Mesenteric fat pad (tissue), 1 donor: ENCODE results near the gene MBOAT2. TPM values are rescaled to one million over a fixed set of nuclear protein-coding genes. Genes with fewer than 3 reads are reported as not detected.
"Not testable (repeated sequence)": the region's sequence is repeated elsewhere in the genome, so short reads cannot be mapped to it uniquely, and the experiment has no call there.

ENCODE experiments used
- DNase-seq: peaks from one replicate; pipeline ENCODE4 v3.0.0-alpha.2; 2020; ENCODE audit warnings: low spot score
- total RNA-seq: library from RNA; stranded (reverse); fragmentation: NEBNext Ultra II Directional; extraction: Animal tissue kit (Norgen Biotek cat#: 25700); gene quantifications from one replicate; pipeline ENCODE4 v1.2.1, GENCODE V29; 2021
- donor health status: DM: yes; HTN: yes; CAD: no.

MBOAT2 gene
- total RNA-seq, 1 donor from 2014 or later: 5.5 TPM

DNA sequence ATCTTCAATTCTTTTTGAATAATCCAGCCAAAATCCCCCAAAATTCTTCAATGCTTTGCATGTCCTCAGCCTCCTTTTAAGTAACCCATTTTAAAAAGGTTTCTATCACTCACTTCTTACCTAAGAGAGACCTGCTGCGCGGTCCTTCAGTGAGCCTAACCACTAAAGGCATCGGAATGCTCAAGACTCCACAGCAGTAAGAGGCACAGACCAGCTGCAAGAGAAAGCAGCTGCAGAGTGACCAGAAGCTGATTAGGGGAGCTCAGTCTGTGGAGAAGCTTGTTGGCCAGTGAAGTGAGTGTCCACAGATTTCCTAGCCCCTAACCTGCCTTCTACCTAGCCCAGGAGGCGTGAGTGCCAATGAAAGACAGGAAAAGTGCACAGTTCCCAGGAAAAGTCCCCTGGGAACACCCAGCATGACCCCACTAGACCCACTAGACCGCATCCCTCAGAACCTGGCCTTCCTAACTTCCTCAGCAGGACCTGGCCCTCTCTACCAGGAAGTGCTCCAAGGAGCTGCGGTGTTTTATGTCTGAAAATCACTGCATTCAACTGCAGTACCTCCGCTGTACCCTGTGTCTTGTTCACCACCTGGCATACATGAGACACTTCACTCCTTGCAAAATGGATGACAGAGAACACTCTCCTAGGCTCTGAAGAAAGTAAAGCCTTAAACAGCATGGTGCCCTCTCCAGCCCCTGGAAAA is 10.1 kb downstream of the MBOAT2 start:
- no peak for DNase-seq

DNA sequence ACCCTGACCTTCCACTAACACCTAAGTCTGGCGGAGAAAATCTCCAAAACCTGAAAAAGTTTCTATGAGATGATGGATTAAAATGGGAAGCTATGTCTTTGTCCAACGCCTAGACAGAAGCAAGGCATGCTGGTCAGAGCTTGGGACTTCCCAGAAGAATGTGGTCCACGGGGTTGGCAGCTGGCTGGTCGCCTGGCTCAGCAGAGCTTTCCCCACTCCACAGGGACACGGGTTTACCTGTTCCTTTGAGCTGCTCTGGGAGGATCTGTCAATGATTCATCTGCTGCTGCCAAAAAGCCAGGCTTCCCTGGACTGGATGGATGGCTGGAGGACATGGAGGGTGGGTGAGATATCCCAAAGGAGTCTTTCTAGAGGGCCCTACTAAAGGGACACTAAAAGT is 10.8 kb downstream of the MBOAT2 start:
- DNase-seq: no peak

DNA sequence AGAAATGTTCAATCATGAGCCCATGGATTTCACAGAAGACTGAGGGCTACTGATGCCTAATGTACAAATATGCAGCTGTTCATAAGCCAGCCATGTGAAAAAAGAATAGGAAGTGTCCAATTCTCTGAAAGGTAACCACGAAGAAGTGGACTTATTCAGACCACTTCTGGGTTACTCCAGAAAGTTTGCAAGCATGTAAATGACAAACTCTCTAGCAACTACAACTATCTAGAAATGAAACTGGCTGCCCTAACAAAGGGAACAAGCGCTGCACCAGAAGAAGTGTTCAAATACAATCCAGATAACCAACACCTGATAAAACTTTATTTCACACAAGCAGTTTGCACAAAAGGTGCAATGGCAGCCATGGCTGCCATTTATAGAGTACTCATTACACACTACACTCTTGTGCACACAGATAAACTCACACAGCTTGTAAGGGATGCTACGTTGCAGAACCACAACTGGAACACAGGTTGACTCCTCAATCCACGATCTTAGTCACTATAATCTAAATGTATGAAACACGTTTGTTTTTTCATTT is 13.9 kb downstream of the MBOAT2 start:
- DNase-seq: no peak

DNA sequence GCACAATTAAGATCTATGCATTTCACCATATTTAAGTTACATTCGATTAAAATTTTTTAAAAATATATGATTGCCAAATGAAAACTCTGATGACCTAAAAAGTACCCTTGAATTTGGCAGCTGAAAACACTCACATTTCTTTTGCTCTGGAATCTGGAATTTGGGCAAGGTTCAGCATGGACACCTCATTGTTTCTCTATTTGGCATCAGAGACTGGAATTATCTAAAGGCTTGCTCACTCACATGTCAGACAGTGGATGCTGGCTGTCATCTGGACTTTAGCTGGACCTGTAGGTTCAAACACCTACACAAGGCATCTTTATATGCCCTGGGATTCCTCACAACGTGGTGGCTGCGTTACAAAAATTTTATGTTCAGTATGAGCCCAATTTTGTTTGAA is 16.1 kb downstream of the MBOAT2 start:
- no peak for DNase-seq

DNA sequence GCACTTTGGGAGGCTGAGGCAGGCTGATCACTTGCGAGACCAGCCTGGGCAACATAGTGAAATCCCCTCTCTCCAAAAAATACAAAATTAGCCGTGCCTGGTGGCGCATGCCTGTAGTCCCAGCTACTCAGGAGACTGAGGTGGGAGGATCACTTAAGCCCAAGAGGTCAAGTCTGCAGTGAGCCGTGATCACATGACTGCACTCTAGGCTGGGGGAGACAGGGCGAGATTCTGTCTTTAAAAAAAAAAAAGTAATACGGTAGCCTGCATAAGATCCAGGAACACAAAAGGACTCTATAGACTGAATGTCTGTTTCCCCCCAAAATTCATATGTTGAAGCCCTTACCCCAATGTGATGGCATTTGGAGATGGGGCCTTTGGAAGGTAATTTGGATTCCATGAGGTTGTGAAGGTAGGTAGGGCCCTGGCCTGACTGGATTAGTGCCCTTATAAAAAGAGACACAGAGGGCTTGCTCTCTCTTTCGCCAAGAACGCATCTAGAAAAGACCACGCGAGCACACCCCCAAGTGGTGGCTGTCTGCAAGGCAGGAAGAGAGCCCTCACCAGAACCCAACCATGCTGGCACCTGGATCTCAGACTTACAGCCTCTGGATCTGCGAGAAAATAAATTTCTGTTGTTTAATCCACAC is 17.0 kb downstream of the MBOAT2 start:
- DNase-seq: no peak

DNA sequence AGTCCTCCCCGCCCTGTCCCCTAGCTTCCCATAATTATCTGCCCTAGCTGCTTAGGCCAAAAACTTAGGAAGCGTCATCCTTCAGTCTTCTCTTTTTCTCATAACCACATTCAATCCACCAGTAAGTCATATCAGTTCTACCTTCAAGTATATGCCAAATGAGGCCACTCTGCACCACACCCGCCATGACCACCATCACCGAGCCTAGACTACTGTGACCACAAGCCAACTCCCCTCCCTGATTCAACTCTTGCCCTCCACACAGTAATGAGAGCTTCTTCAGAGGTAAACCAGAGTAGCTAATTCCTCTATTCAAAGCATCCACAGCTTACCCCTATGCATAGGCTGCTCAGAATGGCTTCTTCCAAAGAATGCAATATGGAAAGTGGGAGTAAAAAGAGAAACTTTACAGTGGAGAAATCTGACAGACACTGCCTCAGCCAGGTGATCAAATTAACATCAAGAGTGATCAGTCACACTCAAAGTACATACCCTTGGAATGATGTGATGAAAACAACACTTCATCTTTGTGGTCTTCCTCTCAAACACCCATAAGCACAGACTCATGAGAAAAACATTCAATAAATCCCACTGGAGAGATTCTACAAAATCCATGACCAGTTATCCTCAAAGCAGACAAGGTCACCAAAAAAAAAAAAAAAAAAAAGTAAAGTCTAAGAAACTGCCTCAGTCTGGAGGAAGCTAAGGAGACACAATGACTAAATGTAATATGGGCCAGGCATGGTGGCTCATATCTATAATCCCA is 17.7 kb downstream of the MBOAT2 start:
- DNase-seq: no peak

DNA sequence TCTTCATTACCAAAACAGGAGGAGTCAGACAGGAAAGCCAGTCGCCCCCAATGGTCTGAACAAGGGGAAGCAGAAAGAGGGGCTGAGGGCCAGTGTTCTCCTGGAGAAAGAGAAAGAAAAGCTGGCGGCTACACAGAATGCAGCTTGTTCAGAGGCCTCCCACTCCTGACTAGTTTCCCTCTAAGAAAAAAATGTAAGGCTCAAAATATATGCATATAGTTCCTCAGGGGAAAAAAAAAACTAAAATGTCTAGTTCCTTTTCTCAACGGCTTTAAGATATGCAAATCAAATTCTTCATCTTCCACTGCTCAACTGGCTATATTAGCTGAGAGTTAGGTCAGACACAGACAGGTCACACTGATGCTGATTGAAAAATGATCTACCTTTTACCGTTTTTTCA is 18.6 kb downstream of the MBOAT2 start:
- no peak for DNase-seq

DNA sequence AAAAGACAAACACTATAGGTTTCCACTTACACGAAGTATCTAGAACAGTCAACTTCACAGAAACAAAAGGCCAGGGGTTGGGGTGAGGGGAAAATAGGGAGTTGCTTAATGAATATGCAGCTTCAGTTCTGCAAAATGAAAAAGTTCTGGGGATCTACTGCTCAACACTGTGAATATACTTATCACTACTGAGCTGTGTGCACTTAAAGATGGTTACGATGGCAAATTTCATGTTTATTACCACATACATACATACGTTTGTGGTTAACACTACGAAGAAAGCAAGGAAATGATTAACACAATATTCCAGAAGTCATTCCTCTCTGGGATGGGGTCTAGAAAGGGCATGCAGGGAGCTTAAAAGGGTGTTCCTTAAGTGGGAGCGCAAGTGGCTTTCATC is 19.3 kb downstream of the MBOAT2 start:
- no peak for DNase-seq

DNA sequence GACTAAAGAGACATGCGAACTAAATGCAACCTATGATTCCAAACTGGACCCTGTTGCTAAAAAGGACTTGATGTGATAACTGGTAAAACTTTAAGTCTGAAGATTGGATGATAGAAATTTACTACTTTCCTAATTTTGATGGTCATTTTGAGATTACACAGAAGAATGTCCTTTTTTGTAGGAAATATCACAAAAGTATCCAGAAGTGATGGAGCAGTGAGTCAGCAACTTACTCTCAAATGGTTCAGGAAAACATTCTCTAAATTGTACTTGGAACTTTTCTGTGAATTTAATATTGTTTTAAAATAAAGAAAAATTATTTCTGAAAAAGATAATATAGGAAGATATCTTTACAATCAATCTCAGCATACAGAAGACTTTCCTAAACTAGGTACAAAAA is 19.9 kb downstream of the MBOAT2 start:
- DNase-seq: no peak

DNA sequence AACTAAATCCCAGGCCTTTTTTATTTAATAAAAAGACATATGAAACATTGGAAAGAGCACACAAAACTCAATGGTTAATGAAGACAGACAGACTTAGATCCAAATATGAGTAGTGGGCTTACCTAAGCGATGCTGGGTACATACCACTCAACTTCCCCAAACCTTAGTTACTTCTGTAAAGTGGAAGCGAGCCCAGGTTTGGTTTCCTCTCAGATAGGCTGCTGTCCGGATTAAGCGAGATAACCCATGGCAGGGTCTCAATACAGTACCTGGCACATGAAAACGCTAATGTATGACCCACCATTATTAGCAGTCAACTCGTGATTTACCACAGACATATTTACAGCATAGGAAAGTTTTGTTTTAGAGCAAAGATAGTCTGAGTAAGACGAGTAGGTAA is 21.6 kb downstream of the MBOAT2 start:
- no peak for DNase-seq

DNA sequence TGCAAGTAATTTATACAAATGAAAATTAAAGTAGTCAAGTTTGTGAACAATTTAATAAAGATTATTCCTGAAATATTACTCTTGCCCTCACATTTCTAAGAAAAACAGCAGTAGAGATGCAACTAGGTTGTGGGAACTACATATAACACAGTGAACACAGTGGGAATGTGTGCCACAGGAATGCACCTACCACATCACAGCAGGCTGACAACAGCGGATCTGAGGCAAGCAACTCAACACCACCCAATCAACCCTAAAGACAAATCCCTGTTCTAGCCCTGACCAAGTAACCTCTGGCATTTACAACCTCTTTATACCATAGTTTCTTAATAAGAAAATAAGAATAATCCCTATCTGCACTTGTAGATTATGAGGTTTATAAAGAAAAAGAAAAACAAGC is 23.4 kb downstream of the MBOAT2 start:
- DNase-seq: no peak

DNA sequence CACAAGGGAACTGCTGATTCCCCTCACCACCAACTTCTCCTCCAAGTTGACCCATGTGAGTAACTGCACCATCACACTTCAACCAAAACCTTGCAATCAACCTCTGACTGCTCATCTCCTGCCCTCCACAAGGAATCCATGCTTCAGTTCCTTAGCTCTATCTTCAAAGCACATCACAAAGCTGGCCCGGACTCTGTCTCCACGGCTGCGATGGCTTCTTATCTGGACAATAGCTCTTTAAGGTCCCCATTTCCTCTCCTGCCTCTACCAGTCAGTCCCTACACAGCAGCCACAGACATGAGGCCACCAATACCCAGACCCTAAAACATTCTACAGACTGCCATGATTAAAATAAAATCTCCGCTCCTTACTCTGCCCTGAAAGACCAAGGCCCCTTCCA is 25.7 kb downstream of the MBOAT2 start:
- DNase-seq: no peak

DNA sequence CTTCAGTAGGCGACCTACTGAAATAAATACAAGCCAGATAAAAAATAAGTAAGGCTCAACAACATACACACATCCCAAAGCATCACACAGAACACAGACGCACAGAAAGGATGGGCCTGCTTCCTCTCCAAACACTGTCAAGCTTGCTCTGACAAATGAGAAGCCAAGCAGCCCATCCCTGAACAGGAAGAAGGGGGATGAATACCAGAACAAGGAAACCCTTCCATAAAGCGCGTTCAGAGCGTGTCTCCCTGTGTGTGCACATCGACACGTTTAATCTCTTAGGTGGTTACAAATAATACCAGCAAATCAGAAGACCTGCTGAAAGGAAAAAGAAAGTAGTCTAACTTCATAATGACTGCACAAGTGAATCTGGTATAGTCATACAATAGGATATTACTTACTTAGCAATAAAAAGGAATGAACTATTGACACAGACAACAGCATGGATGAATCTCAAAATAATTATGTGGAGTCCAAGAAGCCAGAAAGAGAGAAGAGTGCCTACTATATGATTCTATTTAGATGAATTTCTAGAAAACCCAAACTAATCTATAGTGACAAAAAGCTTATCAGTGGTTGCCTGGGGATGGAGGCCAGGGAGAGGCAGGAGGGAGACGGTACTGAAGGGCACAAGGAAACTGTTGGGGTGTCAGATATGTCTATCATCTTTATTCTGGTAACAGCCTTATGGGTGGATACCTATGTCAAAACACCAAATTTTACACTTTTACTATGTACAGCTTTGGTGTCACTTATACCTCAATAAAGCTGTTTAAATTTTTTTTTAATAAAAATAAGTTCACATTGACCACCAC is 26.8 kb downstream of the MBOAT2 start:
- no peak for DNase-seq

DNA sequence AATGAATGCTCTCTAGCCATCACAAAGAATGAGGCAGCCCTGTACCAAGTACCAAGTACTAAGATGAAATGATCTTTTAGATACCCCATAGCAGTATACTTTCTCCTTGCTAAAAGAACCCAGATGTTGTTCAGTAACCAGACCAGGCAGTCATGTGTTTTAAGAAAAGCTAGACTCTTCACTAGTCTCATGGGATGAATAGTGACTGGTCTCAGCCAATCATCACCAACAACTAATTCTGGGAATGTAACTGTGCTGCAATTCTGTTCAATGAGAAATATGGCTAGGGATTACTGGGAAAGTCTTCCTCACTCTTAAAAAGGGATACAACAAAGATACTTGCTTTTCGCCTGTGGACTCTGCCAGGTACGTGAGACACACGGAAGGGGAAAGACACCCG is 29.5 kb downstream of the MBOAT2 start:
- DNase-seq: no peak

DNA sequence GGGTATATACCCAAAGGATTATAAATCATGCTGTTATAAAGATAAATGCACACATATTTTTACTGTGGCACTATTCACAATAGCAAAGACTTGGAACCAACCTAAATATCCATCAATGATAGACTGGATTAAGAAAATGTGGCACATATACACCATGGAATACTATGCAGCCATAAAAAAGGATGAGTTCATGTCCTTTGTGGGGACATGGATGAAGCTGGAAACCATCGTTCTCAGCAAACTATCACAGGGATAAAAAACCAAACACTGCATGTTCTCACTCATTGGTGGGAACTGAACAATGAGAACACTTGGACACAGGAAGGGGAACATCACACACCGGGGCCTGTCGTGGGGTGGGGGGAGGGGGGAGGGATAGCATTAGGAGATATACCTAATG is 30.5 kb downstream of the MBOAT2 start:
- DNase-seq: not testable (repeated sequence)

DNA sequence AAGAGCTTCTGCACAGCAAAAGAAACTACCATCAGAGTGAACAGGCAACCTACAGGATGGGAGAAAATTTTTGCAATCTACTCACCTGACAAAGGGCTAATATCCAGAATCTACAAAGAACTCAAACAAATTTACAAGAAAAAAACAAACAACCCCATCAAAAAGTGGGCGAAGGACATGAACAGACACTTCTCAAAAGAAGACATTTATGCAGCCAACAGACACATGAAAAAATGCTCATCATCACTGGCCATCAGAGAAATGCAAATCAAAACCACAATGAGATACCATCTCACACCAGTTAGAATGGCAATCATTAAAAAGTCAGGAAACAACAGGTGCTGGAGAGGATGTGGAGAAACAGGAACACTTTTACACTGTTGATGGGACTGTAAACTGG is 30.9 kb downstream of the MBOAT2 start:
- DNase-seq: not testable (repeated sequence)

DNA sequence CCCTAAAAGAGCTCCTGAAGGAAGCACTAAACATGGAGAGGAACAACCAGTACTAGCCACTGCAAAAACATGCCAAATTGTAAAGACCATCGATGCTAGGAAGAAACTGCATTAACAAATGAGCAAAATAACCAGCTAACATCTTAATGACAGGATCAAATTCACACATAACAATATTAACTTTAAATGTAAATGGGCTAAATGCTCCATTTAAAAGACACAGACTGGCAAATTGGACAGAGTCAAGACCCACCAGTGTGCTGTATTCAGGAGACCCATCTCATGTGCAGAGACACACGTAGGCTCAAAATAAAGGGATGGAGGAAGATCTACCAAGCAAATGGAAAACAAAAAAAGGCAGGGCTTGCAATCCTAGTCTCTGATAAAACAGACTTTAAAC is 34.1 kb downstream of the MBOAT2 start:
- DNase-seq: not testable (repeated sequence)

DNA sequence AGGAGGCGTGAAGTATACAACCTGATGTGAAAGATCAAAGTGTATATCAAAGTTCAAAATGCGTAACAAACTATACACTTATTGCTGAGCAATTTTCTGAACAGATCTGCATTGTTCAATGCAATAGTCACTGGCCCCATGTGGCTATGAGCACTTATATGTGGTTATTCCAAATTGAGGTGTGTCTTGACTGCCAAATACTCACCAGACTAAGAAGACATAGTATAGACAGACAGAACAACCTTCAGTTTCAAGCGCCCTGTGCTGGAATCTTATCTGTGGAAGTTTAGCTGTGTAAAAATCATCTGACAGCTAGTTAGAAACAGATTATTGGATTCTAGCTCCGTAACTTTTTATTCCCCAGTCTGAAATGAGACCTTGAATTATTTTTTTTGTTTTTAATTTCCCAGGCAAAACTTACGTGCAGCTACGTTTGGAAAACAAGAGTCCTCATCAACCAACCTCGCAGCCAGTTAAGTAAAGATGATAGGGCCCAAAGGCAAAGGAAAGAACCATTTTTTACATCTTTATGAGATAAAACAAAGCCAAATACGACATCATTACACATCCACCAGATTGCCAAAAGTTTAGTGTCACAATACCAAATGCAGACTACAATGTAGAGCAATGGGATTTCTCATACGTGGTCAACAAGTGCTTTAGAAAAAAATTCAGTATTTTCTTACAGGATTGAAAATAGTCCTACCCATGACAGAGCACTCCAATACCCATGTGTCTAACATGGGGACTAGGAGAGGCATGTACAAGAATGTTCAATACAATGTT is 37.2 kb downstream of the MBOAT2 start:
- DNase-seq: no peak

DNA sequence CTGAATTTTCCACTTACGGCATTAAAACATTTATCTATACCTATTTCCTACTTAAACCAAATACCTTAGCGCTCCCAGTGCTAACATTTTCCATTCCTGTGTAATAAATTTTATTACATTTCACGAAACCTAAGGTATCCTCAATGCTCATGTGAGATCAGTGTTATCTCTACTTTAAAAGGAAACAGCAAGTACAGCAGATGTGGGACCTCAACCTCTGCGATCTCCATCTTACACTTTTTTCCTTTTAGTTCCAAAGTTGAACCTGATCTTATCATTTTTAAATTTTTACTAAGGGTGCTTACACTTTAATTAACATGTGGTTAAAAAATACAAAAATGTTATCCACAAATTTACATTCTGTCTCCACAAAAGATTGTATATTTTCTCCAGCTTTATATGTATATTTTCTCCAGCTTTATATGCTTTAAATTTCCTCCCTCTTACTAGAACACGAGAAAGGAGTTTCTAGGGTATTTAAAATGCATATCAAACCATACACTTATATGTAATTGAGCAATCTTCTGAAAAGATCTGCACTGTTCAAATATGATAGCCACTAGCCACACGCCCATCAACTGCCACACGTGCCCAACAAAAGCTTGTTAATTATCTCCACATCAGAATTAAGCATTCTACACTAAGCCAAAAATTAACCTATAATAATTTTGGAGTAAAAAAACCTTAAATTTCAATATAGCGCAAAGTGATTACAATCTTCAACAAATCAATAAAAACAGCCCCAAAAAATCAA is 38.1 kb downstream of the MBOAT2 start:
- no peak for DNase-seq

DNA sequence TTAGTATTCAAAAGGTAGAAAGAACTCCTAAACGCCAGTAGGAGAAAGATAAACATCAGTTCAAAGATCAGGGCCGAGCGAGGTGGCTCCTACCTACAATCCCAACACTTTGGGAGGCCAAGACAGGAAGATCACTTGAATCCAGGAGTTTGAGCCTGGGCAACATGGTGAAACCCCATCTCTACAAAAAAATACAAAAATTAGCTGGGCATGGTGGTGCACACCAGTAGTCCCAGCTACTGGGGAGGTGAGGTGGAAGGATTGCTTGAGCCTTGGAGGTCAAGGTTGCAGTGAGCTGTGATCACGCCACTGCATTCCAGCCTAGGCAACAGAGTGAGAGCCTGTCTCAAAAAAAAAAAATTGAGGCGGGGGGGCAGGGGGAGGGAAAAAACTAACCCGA is 40.6 kb downstream of the MBOAT2 start:
- no peak for DNase-seq
